Spleen (tissue), 11 donors: ENCODE measurements around the gene ITPR1. TPM values are rescaled to one million over a fixed set of nuclear protein-coding genes. Genes with fewer than 3 reads are reported as not detected.
"Not testable (repeated sequence)": the region's sequence is repeated elsewhere in the genome, so short reads cannot be mapped to it uniquely, and the experiment has no call there.

ENCODE experiments used
- DNase-seq: peaks from one replicate; pipeline ENCODE4 v3.0.0-alpha.2; 2020
- H3K27ac ChIP-seq, 8 donors: fragments of 200-600 bp; sonication (generic) in 7 of 8; 1 replicate in 4 of 8; 2 replicates in 4 of 8; pipeline versions ENCODE4 v1.5.0 to v1.8.0; 2016 to 2021; ENCODE audit warnings: inconsistent platforms in 4 of 8, mild to moderate bottlenecking in 4 of 8, moderate library complexity in 1 of 8
- H3K27me3 ChIP-seq, 7 donors: fragments of 200-600 bp; sonication (generic) in 6 of 7; replicated peaks in 1 of 7; 1 replicate in 4 of 7; 2 replicates in 3 of 7; pipeline versions ENCODE4 v1.5.0 to v1.8.0; 2016 to 2021; ENCODE audit warnings: inconsistent platforms in 3 of 7, mild to moderate bottlenecking in 1 of 7
- H3K36me3 ChIP-seq, 6 donors: fragments of 200-600 bp; sonication (generic) in 5 of 6; 1 replicate in 4 of 6; 2 replicates in 2 of 6; pipeline versions ENCODE4 v1.5.0 to v1.8.0; 2016 to 2021; ENCODE audit warnings: inconsistent platforms in 2 of 6
- H3K4me1 ChIP-seq, 6 donors: fragments of 200-600 bp; sonication (generic) in 5 of 6; 1 replicate in 3 of 6; 2 replicates in 3 of 6; pipeline versions ENCODE4 v1.5.0 to v1.8.0; 2016 to 2021; ENCODE audit warnings: inconsistent platforms in 3 of 6
- H3K4me3 ChIP-seq, 8 donors: fragments of 200-600 bp; sonication (generic) in 7 of 8; 1 replicate in 4 of 8; 2 replicates in 4 of 8; pipeline versions ENCODE4 v1.5.0 to v1.8.0; 2016 to 2021; ENCODE audit warnings: inconsistent platforms in 4 of 8, mild to moderate bottlenecking in 4 of 8, moderate library complexity in 2 of 8
- H3K9me3 ChIP-seq, 8 donors: fragments of 200-600 bp; sonication (generic) in 7 of 8; 1 replicate in 4 of 8; 2 replicates in 4 of 8; pipeline versions ENCODE4 v1.5.0 to v1.8.0; 2016 to 2021; ENCODE audit warnings: inconsistent platforms in 4 of 8
- CTCF ChIP-seq, 11 experiments: fragments of 200-600 bp in 7 of 11; fragments of 450-650 bp in 4 of 11; sonication (generic) in 4 of 11; IDR thresholded peaks in 8 of 11; conservative IDR thresholded peaks in 3 of 11; 1 replicate in 7 of 11; 2 replicates in 4 of 11; pipeline versions ENCODE4 v1.4.0 to v1.8.0; 2016 to 2021; ENCODE audit warnings: antibody characterized with exemption in 11 of 11, inconsistent platforms in 4 of 11, mild to moderate bottlenecking in 1 of 11
- POLR2A ChIP-seq, 3 donors: fragments of 450-650 bp; IDR thresholded peaks; one replicate each; pipeline ENCODE4 v1.5.1; 2017; ENCODE audit warnings: antibody characterized with exemption in 3 of 3, mild to moderate bottlenecking in 1 of 3
- POLR2AphosphoS5 ChIP-seq, 3 donors: sonication (generic); formaldehyde crosslinking; IDR thresholded peaks; one replicate each; pipeline ENCODE4 v1.5.1; 2017; ENCODE audit warnings: antibody characterized with exemption in 3 of 3
- WGBS, 5 donors: extraction: QIAGEN DNeasy Blood & Tissue Kit in 3 of 5; methylation state at CpG; one replicate each; pipeline versions ENCODE4 v1.1.5 to v1.1.7; 2013 to 2018; 5-methylcytosine and 5-hydroxymethylcytosine counted together
- intact Hi-C: fragments of 100-400 bp; cut with DNase I; formaldehyde crosslinking; loops from one replicate; pipeline ENCODE4 v1.15.0; 2023; ENCODE audit warnings: low total_unique reads
- polyA plus RNA-seq, 3 donors: library from polyadenylated mRNA; stranded (reverse); fragments of 200-250 nt; gene quantifications; one replicate each; pipeline ENCODE4 v1.2.1, GENCODE V29; 2013
- total RNA-seq, 7 donors: library from RNA; depleted of rRNA in 3 of 7; stranded (reverse); fragments of >200 nt in 3 of 7; fragmentation: NEBNext Ultra II Directional in 4 of 7; extraction: Animal tissue kit (Norgen Biotek cat#: 25700) in 4 of 7; gene quantifications; one replicate each; pipeline versions ENCODE4 v1.1.0 to v1.2.1, GENCODE V29; 2016 to 2021
- donor health status: healthy with polysubstance abuse.
- donor health status: DM: no; HTN: no; CAD: no; lungs with moderate emphysema.
- donor health status: DM: no; HTN: no; CAD: no.
- donor health status: Bipolar disorder and iron deficiency.
- donor health status: healthy.
- donor health status: DM: no; HTN: no; CAD: no.
- donor health status: DM: yes; HTN: yes; CAD: no.

Gene ITPR1
- total and polyA plus RNA-seq, 10 donors = 17.5 to 194 (median 129) TPM

- intact Hi-C loops = no loop called here
- DNase-seq = no peak
- Histone ChIP-seq H3K9me3 (peaks cover 0 to 5% (median 0%) of the 10 kb centered on the region in 8 donors), H3K4me3 (no peak overlapping the region), H3K36me3 (peaks cover 0 to 98% (median 25%) of the 10 kb centered on the region in 6 donors), H3K4me1 (peaks cover 0 to 31% (median 13%) of the 10 kb centered on the region in 6 donors), H3K27ac (peak overlapping the region in 6 of 8 donors; percentile 2 to 55 (median 40)), H3K27me3 (no peaks in the 10 kb centered on the region)
- no peak for TF ChIP-seq POLR2A (IDR thresholded peaks at IDR 0.05)
- no peak for TF ChIP-seq CTCF (IDR thresholded peaks at IDR 0.05 in 8 of 11, conservative IDR thresholded peaks at IDR 0.05 in 3 of 11)
- TF ChIP-seq POLR2AphosphoS5 (IDR thresholded peaks at IDR 0.05) = no peak
- 57 to 86% (median 77%) methylated on average over 8 of the region's 8 CpGs for WGBS, 5 donors
These were observed 266.0 kb downstream of the ITPR1 start for GRCh38 chr3:4758957-4759656.

- no peak for DNase-seq
These were observed 266.7 kb downstream of the ITPR1 start for GRCh38 chr3:4759689-4760312.

GRCh38 chr3:4761759-4762158, 268.6 kb downstream of the ITPR1 start:
- no peaks in the 10 kb centered on the region for H3K27me3 ChIP-seq
- H3K36me3 ChIP-seq = peaks cover 0 to 98% (median 27%) of the 10 kb centered on the region in 6 donors
- no peak overlapping the region for H3K27ac ChIP-seq
- DNase-seq = no peak
- no peak overlapping the region for H3K4me3 ChIP-seq
- intact Hi-C loops = no loop called here
- peaks cover 0 to 20% (median 9%) of the 10 kb centered on the region in 8 donors for H3K9me3 ChIP-seq
- 81 to 96% (median 95%) methylated on average over 5 of the region's 5 CpGs for WGBS, 5 donors
- no peak for TF ChIP-seq CTCF (IDR thresholded peaks at IDR 0.05 in 8 of 11, conservative IDR thresholded peaks at IDR 0.05 in 3 of 11)
- TF ChIP-seq POLR2A (IDR thresholded peaks at IDR 0.05) = no peak
- no peak for TF ChIP-seq POLR2AphosphoS5 (IDR thresholded peaks at IDR 0.05)
- H3K4me1 ChIP-seq = peaks cover 0 to 16% (median 12%) of the 10 kb centered on the region in 6 donors

More at GRCh38 chr3:4759689-4760312, 266.7 kb downstream of the ITPR1 start:
- WGBS, 5 donors = 34 to 54% (median 44%) methylated on average over 12 of the region's 12 CpGs
- H3K4me1 ChIP-seq = peaks cover 0 to 25% (median 12%) of the 10 kb centered on the region in 6 donors
- TF ChIP-seq POLR2A (IDR thresholded peaks at IDR 0.05) = no peak
- TF ChIP-seq POLR2AphosphoS5 (IDR thresholded peaks at IDR 0.05) = peak in 2 of 3 donors; percentile 44 to 67
- TF ChIP-seq CTCF (IDR thresholded peaks at IDR 0.05 in 8 of 11, conservative IDR thresholded peaks at IDR 0.05 in 3 of 11) = no peak
- H3K27ac ChIP-seq = peak overlapping the region in 6 of 8 donors; percentile 2 to 55 (median 40)
- peaks cover 0 to 97% (median 22%) of the 10 kb centered on the region in 6 donors for H3K36me3 ChIP-seq
- intact Hi-C loops = no loop called here
- H3K9me3 ChIP-seq = peaks cover 0 to 5% (median 0%) of the 10 kb centered on the region in 8 donors
- H3K27me3 ChIP-seq = no peaks in the 10 kb centered on the region
- H3K4me3 ChIP-seq = no peak overlapping the region

- intact Hi-C loops, DNase-seq: not testable (repeated sequence)
These were observed 269.5 kb downstream of the ITPR1 start for GRCh38 chr3:4762481-4763230.

More at GRCh38 chr3:4762481-4763230, 269.5 kb downstream of the ITPR1 start:
- H3K27ac ChIP-seq, H3K4me3 ChIP-seq, H3K27me3 ChIP-seq: not testable (repeated sequence)
- WGBS, 5 donors = 93 to 97% (median 96%) methylated on average over 2 of the region's 2 CpGs
- peaks cover 0 to 20% (median 9%) of the 10 kb centered on the region in 8 donors for H3K9me3 ChIP-seq
- H3K36me3 ChIP-seq = peaks cover 0 to 98% (median 33%) of the 10 kb centered on the region in 6 donors
- H3K4me1 ChIP-seq = peaks cover 0 to 16% (median 12%) of the 10 kb centered on the region in 6 donors
